RWPE2 (cell line): ENCODE measurements around the gene TOR4A.

ENCODE experiments used
- ATAC-seq: fragments of 200-7000 bp; cut with Tn5 transposase; 3 replicates; pipeline ENCODE4 v1.9.1; 2021; ENCODE audit warnings: low read depth
- DNase-seq: peaks from one replicate; pipeline ENCODE4 v3.0.0-alpha.2; 2020; ENCODE audit warnings: low spot score
- H3K27ac ChIP-seq: fragments of 450-650 bp; 2 replicates; pipeline ENCODE4 v1.5.1; 2017; ENCODE audit warnings: mild to moderate bottlenecking; ENCODE audit not compliant: poor library complexity, severe bottlenecking
- H3K27me3 ChIP-seq: fragments of 250-450 bp; sonication (Bioruptor Pico); 2 replicates; pipeline ENCODE4 v1.5.1; 2021; ENCODE audit warnings: mild to moderate bottlenecking, moderate library complexity; ENCODE audit not compliant: insufficient read depth, poor library complexity, severe bottlenecking
- H3K36me3 ChIP-seq: fragments of 250-450 bp; sonication (Bioruptor Pico); 2 replicates; pipeline ENCODE4 v1.5.1; 2020; ENCODE audit warnings: low read depth, mild to moderate bottlenecking, moderate library complexity
- H3K4me1 ChIP-seq: fragments of 250-450 bp; sonication (Bioruptor Pico); 2 replicates; pipeline ENCODE4 v1.5.1; 2021; ENCODE audit warnings: mild to moderate bottlenecking, moderate library complexity; ENCODE audit not compliant: insufficient read depth, poor library complexity, severe bottlenecking
- H3K4me3 ChIP-seq: fragments of 250-450 bp; sonication (Bioruptor Pico); 2 replicates; pipeline ENCODE4 v1.5.1; 2021; ENCODE audit warnings: mild to moderate bottlenecking, moderate library complexity; ENCODE audit not compliant: severe bottlenecking
- H3K9me3 ChIP-seq: fragments of 250-450 bp; sonication (Bioruptor Pico); 2 replicates; pipeline ENCODE4 v1.5.1; 2021; ENCODE audit warnings: mild to moderate bottlenecking, moderate library complexity; ENCODE audit not compliant: severe bottlenecking
- CTCF ChIP-seq: fragments of 450-650 bp; IDR thresholded peaks from one replicate; pipeline ENCODE4 v1.5.1; 2017; ENCODE audit warnings: mild to moderate bottlenecking, moderate library complexity; ENCODE audit not compliant: poor library complexity, severe bottlenecking

Gene TOR4A

GRCh38 chr9:137295238-137295811 lies 17.8 kb downstream of the TOR4A start:
- DNase-seq: no peak
- H3K27me3 ChIP-seq: peaks cover 4% of the 10 kb centered on the region

GRCh38 chr9:137295849-137296669 lies 18.5 kb downstream of the TOR4A start:
- peaks cover 4% of the 10 kb centered on the region for H3K27me3 ChIP-seq
- no peak overlapping the region for H3K27ac ChIP-seq
- no peaks in the 10 kb centered on the region for H3K9me3 ChIP-seq
- DNase-seq: no peak
- H3K4me3 ChIP-seq: peak overlapping the region; percentile 52
- H3K36me3 ChIP-seq: no peaks in the 10 kb centered on the region
- no peak for ATAC-seq
- TF ChIP-seq CTCF: no peak
- H3K4me1 ChIP-seq: peaks cover 7% of the 10 kb centered on the region

More at GRCh38 chr9:137295238-137295811, 17.8 kb downstream of the TOR4A start:
- TF ChIP-seq CTCF: peak; percentile 89
- Histone ChIP-seq H3K4me3 (peak overlapping the region; percentile 52), H3K9me3 (no peaks in the 10 kb centered on the region), H3K36me3 (no peaks in the 10 kb centered on the region), H3K27ac (no peak overlapping the region), H3K4me1 (peaks cover 7% of the 10 kb centered on the region)
- ATAC-seq: peak; percentile 56

GRCh38 chr9:137296670-137297664 lies 19.4 kb downstream of the TOR4A start:
- Histone ChIP-seq H3K4me1 (peaks cover 7% of the 10 kb centered on the region), H3K4me3 (no peak overlapping the region), H3K9me3 (no peaks in the 10 kb centered on the region), H3K27ac (no peak overlapping the region), H3K27me3 (peaks cover 4% of the 10 kb centered on the region), H3K36me3 (no peaks in the 10 kb centered on the region)
- ATAC-seq (no peak), DNase-seq (no peak)
- TF ChIP-seq CTCF: no peak

- Histone ChIP-seq H3K9me3 (no peaks in the 10 kb centered on the region), H3K27ac (no peak overlapping the region), H3K4me3 (no peak overlapping the region), H3K4me1 (peaks cover 10% of the 10 kb centered on the region), H3K27me3 (peaks cover 4% of the 10 kb centered on the region), H3K36me3 (no peaks in the 10 kb centered on the region)
- no peak for DNase-seq
- no peak for ATAC-seq
- TF ChIP-seq CTCF: no peak
Measured at GRCh38 chr9:137297966-137298365, 20.4 kb downstream of the TOR4A start.
